Fibroblast of pulmonary artery (primary cell): ENCODE results near the gene PDLIM5.

Source experiments
- DNase-seq: peaks from one replicate; pipeline ENCODE4 v3.0.0-alpha.2; 2010; ENCODE audit warnings: low read depth
- H3K4me3 ChIP-seq: replicated peaks from 2 replicates; pipeline ENCODE4 v1.5.1; 2011; ENCODE audit warnings: low read depth, mild to moderate bottlenecking, control low read depth, low read length, moderate library complexity
- TF ChIP-seq, protein P1 (sequence below): IDR thresholded peaks from 2 replicates; pipeline ENCODE4 v1.5.1; 2011; ENCODE audit warnings: mild to moderate bottlenecking, control low read depth, low read length, inconsistent platforms; ENCODE audit errors: missing control alignments

Gene PDLIM5

DNA sequence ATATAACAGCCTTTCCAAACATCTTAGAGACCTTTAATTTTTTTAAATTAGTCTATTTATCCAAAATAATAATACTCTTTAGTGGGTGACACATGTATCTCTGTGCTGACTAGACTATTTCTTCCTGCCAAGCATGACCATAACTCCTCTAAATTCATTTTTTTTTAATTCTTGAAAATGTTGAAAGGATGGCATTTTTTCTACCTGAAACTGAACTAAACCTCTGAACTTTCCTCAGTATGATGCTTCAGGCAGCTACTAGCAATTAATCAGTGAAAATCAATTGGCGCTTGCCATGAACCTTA is 42.4 kb upstream of the PDLIM5 start:
- H3K4me3 ChIP-seq: no peak overlapping the region
- no peak for DNase-seq
- TF ChIP-seq, protein P1, sequence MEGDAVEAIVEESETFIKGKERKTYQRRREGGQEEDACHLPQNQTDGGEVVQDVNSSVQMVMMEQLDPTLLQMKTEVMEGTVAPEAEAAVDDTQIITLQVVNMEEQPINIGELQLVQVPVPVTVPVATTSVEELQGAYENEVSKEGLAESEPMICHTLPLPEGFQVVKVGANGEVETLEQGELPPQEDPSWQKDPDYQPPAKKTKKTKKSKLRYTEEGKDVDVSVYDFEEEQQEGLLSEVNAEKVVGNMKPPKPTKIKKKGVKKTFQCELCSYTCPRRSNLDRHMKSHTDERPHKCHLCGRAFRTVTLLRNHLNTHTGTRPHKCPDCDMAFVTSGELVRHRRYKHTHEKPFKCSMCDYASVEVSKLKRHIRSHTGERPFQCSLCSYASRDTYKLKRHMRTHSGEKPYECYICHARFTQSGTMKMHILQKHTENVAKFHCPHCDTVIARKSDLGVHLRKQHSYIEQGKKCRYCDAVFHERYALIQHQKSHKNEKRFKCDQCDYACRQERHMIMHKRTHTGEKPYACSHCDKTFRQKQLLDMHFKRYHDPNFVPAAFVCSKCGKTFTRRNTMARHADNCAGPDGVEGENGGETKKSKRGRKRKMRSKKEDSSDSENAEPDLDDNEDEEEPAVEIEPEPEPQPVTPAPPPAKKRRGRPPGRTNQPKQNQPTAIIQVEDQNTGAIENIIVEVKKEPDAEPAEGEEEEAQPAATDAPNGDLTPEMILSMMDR: no peak

DNA sequence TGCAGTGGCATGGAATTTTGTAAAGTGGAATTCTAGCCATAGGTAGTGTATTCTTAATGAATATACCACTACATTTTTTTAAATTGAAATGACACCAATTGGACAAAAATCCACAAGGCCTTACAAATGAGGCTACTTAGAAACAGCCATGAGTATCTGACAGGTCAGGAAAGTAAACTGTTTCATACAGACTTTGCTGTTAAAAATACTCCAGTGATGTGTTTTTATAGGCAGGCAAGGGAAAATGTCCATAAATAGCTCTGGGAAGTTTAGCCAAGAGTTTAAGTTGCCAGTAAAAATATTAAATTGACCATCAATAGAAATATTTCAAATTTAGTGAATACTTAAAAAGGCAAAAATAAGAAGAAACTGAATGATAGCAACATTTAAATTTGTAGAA is 41.8 kb upstream of the PDLIM5 start:
- no peak overlapping the region for H3K4me3 ChIP-seq
- TF ChIP-seq, protein P1: no peak
- DNase-seq: no peak

DNA sequence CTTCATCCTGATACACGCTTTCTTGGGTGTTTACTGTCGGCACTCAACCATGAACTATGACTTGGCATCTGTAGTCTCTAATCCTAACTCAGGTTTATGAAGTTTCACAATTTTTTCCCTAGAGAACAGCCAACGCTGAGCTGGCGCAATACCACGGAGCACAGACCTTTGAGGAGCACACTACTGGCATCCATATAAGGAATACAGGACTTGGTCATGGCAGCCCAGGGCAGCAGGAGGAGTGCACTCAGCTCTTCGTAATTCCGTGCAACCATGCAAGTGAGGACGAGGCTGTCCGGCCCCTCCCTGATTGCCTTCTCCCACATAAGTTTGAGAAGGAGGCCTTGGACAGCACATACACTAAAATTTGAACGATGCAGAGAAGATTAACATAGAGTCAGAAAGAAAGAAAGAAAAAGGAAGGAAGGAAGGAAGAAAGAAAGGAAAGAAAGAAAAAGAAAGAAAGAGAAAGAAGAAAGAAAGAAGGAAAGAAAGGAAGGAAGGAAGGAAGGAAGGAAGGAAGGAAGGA is 41.0 kb upstream of the PDLIM5 start:
- DNase-seq: peak; percentile 88
- TF ChIP-seq, protein P1: no peak
- no peak overlapping the region for H3K4me3 ChIP-seq

DNA sequence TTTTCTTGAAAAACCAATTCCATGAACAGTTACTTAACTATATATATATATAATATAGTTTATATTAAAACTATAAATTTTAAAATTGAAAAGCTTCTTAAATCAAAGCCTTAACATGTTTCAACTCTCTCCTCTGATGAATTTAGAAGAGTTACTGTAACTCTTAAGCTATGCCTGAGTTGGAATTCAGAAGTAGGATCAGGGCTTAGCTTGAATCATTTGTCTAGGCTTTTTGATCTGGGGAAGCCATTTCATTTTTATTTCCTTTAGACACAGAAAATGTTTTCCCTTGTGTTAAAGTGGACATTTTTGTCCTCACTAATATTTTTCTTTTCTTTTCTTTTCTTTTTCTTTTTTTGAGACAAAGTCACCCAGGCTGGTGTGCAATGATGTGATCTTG is 40.4 kb upstream of the PDLIM5 start:
- no peak overlapping the region for H3K4me3 ChIP-seq
- TF ChIP-seq, protein P1: no peak
- no peak for DNase-seq

DNA sequence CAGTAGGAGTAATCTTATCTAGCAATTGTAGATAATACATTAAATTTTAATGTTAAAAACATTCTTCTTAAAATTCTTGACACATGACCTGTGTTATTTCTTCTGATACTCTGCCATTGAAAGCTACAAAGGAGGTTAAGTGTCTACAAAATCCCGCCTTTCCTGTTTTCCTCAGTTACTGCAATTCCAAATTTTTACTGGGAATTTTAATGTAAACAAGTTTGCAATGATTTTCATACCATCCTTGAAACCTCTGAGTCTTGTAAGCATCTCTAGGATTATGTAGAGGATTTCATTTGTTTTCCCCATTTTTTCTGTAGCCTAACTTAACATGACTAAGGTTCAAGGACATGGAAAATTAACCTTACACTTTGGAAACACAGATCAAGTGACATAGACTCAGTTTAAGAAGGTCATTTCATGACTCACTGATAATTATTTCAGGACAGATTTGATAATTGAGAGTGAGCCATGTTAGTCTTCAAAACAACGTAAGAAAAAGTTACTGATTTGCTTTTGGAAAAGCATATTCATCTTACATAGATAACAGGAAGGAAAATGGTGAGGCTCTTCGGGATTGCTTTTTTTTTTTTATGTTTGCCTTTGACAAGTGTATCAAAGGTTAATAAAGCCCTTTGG is 39.6 kb upstream of the PDLIM5 start:
- H3K4me3 ChIP-seq: peak overlapping the region; percentile 15
- TF ChIP-seq, protein P1: no peak
- DNase-seq: no peak

DNA sequence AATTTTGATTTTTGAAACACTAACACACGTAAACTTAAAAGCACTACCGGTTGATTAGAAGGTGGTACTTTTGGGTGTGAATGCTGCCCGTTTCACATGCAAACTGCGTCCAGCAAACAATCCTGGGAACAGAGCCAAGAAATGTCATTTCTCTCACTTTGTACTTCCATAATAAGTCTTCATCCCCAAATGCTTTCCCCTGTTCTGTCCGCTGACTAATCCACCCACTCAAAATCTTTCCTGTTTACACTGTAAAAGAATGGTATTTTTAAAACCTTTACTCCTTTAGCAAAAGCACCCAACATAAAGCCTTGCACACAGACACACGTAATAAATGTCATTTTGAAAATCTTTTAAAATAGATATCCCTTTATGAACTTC is 39.1 kb upstream of the PDLIM5 start:
- TF ChIP-seq, protein P1: no peak
- H3K4me3 ChIP-seq: peak overlapping the region; percentile 15
- DNase-seq: peak; percentile 94

DNA sequence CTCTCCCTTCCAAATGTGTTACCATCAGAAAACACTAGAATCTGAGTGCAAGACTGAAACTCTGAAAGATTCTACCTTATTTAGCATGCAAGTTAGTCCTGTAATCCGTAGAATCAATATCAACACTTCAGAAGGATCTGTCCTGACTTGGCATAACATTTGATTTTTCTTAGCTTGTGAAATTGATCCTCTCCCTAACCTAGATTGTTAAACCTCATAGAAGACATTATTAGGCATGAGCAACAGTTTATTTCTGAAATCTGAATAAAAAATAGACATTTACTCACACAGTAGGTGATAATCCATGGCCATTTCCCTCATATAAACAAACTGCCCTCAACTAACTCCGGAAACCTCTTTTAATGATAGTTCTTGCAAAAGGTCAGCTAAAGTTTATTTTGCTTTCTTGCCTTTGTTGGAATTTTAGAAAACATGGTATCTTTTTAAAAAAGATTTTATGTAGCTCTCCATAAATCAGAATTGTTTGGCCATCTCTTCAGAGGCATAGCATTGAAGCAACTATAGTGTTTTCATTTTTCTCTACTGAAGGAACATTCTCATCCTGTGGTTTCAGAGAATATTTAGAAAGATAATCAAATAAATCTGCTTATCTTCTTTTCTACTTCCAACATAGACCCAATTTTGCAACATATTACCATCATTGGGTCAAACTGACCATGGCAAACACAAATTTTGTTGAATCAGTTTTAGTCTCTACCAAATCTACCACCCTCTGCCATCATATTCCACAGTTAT is 38.5 kb upstream of the PDLIM5 start:
- TF ChIP-seq, protein P1: no peak
- no peak for DNase-seq
- H3K4me3 ChIP-seq: no peak overlapping the region
